Effector CD8-positive, alpha-beta T cell (primary cell): Measurements from ENCODE around the gene BEX4.
"Not testable (repeated sequence)": the region's sequence is repeated elsewhere in the genome, so short reads cannot be mapped to it uniquely, and the experiment has no call there.

Experiments
- DNase-seq: peaks from one replicate; lab custom pipeline; 2025; lab: John Stamatoyannopoulos, UW
- total RNA-seq, 4 experiments: gene quantifications; one replicate each; lab custom pipeline; 2026; lab: John Stamatoyannopoulos, UW

The BEX4 gene, protein sequence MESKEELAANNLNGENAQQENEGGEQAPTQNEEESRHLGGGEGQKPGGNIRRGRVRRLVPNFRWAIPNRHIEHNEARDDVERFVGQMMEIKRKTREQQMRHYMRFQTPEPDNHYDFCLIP
- 16.5 to 24.1 (median 18.8) reads per million in 4 experiments for total RNA-seq

GRCh38 chrX:103214870-103215424 lies at the start of gene BEX4:
Gene BEX4, plus strand, starts transcription at chrX:103215108. Its CDS starts 1,046 bp downstream, at chrX:103216154.
- peak; percentile 71 for DNase-seq

- no peak for DNase-seq
Observed at GRCh38 chrX:103170216-103170615, 44.7 kb upstream of the BEX4 start.

DNA sequence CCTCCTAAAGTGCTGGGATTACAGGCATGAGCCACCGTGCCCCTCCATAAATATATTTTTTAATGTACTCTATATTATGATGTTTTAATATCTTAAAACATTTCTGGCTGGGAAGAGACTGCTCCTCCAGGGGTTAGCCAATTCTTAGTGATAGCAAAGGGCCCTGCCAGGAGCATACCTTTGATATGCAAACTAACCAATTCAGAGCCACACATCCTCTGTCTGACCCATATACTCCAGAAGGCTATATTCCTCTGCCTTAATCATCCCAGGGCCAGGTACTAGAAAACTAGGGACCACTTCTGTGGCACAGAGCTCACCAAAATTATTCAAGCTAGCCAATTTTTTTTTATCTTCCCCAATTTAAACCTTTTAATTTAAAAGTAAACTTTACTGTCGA lies 43.6 kb upstream of the BEX4 start:
- DNase-seq: no peak

GRCh38 chrX:103175256-103175655 lies 39.7 kb upstream of the BEX4 start:
- not testable (repeated sequence) for DNase-seq

- DNase-seq: peak; percentile 39
Observed at GRCh38 chrX:103175944-103176753, 38.8 kb upstream of the BEX4 start.

DNA sequence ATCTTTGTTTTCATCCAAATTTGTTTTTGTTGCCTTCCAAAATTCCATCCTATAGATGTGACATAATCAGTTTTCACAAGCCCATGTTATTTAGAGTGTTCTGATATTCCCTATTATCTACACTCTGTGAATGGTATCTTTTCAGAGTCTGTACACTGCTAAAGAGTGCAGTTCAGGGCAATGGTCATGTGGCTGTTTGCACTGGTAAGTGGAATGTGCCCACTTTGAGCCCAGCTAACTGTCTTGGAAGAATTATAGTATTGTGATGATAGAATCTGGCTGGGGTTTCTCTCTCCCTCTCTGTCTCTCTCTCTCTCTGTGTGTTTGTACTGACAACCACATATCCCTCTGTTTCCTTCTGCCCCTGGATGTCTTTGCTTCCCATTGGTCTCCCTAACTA lies 37.4 kb upstream of the BEX4 start:
- DNase-seq: no peak

GRCh38 chrX:103183912-103184311 lies 31.0 kb upstream of the BEX4 start:
- no peak for DNase-seq

- no peak for DNase-seq
Observed at GRCh38 chrX:103187953-103188475, 26.9 kb upstream of the BEX4 start.

DNA sequence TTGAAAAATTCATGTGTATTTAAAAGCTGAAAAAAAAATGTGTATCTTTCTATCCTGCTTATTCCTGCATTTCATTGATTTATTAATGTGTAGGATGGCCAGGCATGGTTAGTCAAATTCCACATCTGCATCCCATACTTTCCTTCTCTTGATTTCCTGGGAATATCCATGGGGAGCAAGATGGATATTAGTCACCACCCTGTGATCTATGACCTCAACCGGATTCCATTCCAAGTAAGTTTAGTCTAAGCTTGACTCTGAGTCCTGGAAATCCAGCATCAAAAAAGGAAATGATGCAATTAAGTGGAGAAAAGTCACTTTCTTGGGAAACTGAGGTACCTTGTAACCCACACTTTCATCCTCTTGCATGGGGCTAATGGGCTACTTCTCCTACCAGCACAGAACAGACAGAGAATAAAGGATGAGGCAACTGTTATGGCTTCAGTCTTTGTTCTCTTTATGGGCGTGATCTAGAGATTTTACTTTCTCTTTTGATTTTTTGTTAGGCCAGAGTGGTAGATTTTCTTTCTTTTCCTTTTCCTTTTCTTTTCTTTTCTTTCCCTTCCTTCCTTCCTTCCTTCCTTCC lies 17.1 kb upstream of the BEX4 start:
- DNase-seq: no peak

- not testable (repeated sequence) for DNase-seq
Observed at GRCh38 chrX:103198668-103199067, 16.2 kb upstream of the BEX4 start.

GRCh38 chrX:103201041-103201440 lies 13.9 kb upstream of the BEX4 start:
- DNase-seq: no peak

GRCh38 chrX:103210056-103210455 lies 4.9 kb upstream of the BEX4 start:
- no peak for DNase-seq

DNA sequence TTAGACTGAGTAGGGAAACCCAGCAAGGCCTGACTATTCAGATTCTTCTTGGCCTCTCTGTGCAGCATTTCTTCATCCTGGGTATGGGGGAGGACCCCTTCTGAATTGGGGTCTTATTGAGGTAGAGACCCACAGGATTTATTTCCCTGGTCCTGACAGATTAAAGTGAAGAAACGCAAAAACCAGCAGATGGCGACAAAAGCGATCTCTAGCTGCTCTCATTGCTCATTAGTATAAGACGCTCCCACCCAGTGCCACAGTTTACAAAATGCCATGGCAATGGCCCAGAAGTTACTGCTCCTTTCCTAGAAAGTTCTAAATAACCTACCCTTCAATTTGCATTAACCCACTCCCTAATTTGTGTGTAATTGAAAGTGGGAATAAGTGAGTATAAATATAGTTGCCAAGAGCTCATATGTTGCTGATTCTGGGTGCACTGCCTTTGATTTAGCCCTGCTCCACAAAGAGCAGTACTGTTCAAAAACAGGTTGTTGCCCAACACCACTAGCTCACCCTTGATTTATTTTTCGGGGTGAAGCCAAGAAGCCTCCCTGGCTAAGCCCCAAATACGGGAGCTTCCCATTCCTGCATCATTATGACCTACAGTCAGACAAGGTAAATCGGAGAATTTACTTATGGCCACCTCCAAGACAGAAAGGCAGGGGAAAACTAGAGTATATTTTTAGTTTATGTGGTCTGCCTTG lies 3.7 kb upstream of the BEX4 start:
- DNase-seq: peak; percentile 17

GRCh38 chrX:103212749-103213457 lies 2.0 kb upstream of the BEX4 start:
- DNase-seq: no peak

- peak; percentile 23 for DNase-seq
Observed at GRCh38 chrX:103215425-103215991, 600 bp downstream of the BEX4 start.

DNA sequence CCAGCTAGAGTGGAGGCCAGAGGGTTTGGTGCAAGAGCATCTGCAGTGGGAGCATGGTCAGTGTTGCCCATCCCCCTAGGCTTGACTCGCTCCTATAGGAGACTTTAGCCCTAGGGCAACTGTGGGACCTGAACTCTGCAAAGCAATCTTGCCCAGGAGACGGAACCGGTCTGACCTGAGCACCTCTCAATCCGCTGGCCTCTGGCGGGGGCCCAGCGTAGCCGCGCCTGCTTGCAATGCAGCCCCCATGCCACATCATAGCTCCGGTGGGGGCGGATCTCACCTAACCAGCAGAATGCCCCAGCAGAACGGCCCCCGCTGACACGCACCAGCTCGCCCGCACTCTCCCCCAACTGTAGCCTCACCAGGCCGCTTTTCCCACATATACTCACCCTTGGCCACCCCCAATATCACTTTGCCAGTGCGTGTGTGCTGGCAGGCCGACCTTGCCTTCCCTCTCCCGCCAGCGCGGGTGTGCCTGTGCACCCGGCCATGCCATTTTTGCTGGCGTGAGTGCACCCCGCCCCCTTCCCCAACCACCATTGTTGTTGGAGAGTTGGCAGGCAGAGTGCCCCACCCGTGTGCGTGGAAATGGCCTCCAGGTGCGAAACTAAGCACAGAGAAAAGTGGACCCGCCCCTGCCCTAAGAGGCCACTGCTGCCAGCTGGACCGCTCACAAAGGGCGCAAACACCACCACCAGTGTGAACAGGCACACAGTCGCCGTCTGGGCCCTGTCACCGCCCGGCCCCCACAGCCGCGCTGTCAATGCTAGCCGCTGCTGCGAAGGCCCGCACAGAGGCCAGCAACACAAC lies 5.8 kb downstream of the BEX4 start:
- no peak for DNase-seq

GRCh38 chrX:103225918-103226317 lies 11.0 kb downstream of the BEX4 start:
- DNase-seq: not testable (repeated sequence)

- no peak for DNase-seq
Observed at GRCh38 chrX:103233263-103233662, 18.4 kb downstream of the BEX4 start.

DNA sequence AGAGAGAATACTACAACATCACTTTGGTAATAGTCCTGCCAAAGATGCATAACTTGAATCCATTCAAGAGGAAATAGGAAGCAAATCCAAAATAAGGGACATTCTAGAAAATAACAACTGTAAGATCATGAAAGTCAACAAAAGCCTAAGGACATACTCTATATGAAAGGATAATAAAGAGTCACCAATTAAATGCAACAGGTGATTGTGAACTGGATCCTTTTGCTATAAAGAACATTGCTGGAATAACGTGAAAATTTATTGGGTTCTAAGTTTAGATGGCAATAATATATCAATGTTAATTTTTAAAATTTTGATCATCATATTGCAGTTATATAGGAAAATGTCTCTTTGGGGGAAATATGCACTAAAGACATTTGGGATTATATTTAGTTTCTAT lies 20.0 kb downstream of the BEX4 start:
- no peak for DNase-seq

GRCh38 chrX:103235608-103236007 lies 20.7 kb downstream of the BEX4 start:
- not testable (repeated sequence) for DNase-seq
